Raji (cell line): ENCODE results near the gene SFTPB.

Experiments used
- POLR2A ChIP-seq: IDR thresholded peaks from 2 replicates; pipeline ENCODE4 v1.6.1; 2011; ENCODE audit warnings: low read depth, low read length, control low read depth; ENCODE audit not compliant: insufficient read depth

The SFTPB gene

GRCh38 chr2:85619617-85620016, 48.4 kb downstream of the SFTPB start:
- no peak for TF ChIP-seq POLR2A

- no peak for TF ChIP-seq POLR2A
Observed at GRCh38 chr2:85615413-85615728, 52.6 kb downstream of the SFTPB start.

GRCh38 chr2:85613717-85614515, 54.1 kb downstream of the SFTPB start:
- no peak for TF ChIP-seq POLR2A

GRCh38 chr2:85611705-85612587, 56.1 kb downstream of the SFTPB start, which contains the start of gene C2orf68:
Gene C2orf68 (minus strand): TSS chr2:85612066. CDS start chr2:85611984, 82 bp downstream.
- peak; percentile 85 for TF ChIP-seq POLR2A

GRCh38 chr2:85611217-85611704, 56.7 kb downstream of the SFTPB start:
- no peak for TF ChIP-seq POLR2A
